Posterior cingulate gyrus (tissue), 11 donors: ENCODE results near the gene ELOVL3.
A peak's percentile ranks its signal among the peaks of the same experiment; 100 is the strongest.
"Not testable (repeated sequence)": the region's sequence is repeated elsewhere in the genome, so short reads cannot be mapped to it uniquely, and the experiment has no call there.

ENCODE experiments used
- DNase-seq, 10 donors: peaks; one replicate each; pipeline versions ENCODE4 v3.0.0 to v3.0.0-alpha.2; 2020 to 2021; ENCODE audit warnings: mixed read lengths in 3 of 10
- intact Hi-C: fragments of 100-400 bp; cut with DNase I; formaldehyde crosslinking; loops from one replicate; pipeline ENCODE4 v1.15.1; 2023

ELOVL3 gene, protein sequence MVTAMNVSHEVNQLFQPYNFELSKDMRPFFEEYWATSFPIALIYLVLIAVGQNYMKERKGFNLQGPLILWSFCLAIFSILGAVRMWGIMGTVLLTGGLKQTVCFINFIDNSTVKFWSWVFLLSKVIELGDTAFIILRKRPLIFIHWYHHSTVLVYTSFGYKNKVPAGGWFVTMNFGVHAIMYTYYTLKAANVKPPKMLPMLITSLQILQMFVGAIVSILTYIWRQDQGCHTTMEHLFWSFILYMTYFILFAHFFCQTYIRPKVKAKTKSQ

DNA sequence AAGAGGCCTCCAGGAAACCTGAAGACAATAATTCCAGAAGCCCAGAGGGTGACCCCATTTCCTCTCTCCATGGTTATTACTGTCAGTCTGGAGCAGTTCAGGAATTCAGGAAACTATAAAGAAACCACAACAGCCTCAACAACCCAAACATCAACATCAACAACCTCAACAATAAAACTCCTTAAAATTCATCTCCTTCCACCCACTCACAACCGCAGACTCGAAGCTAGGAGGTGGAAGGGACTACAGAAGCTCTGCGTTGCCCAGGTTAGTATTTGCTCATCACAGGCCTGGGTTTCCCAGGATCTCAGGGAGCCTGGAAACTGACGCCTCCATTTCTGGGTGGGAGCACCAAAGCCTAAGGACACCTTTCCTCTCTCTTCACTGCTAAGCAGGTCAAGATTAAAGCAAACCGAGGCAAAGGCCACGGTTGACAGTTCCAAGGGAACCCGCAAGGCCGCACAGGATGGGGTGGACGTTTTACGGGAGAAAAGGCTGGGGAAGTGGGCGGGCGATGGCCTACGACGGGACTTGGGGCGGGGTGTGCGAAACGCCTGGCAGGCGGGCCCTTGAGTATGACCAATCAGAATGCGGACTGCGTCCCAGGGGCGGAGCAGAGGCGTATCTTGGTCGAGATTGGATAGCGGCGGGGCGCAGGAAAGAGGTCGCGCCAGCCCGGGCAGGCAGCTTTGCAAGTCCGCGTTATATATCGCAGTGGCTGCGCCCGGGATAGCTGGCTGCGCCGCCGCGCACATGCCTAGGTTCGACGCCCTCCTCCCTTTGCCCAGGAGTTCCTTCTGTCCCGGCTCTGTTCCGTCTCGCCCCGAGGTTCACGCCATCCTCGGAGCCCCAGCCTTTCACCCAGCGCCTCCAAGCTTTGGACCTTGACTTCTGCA is at the start of gene ELOVL3:
Gene ELOVL3 (plus strand): TSS at position 654 of the 896 bp plus-strand sequence. CDS start 250 bp downstream, outside the sequence.
- intact Hi-C loops = loop anchor here (5.0 kb wide), 1 partner anchor 171 kb away; the partner anchor contains the start of gene NFKB2
- peak; percentile 83 to 99 (median 90) for DNase-seq

GRCh38 chr10:102184606-102185005 is 41.5 kb upstream of the ELOVL3 start:
- DNase-seq = no peak
- intact Hi-C loops = no loop called here

- intact Hi-C loops = no loop called here
- DNase-seq = no peak
These were observed 40.8 kb upstream of the ELOVL3 start for GRCh38 chr10:102185272-102185671.

DNA sequence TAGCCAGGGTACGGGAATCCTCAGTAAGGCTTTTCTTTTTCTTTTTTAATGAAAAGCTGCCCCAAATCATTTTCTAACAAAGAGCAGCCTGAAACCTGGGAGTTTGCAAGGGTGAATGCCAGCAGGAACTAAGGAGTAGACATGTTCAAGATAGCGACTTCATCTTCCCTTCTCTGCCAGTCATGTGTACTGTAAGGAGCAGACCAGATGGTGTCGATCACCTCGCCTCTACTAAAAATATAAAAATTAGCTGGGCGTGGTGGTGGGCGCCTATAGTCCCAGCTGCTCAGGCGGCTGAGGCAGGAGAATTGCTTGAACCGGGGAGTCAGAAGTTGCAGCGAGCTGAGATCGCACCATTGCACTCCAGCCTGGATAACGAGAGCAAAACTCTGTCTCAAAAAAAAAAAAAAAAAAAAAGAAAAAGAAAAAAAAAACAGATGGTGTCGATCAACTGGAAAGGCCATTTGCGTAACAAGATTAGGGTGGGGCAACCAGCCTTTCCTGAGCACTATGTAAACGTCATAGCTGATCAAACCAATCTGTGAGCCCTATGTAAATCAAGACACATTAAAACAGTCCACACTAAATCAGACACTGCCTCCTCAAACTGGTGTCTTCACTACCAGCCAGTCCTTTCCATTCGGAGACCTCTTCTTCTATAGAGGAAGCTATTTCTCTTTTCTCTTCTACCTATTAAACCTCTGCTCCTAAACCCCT is 40.1 kb upstream of the ELOVL3 start:
- intact Hi-C loops = no loop called here
- DNase-seq = no peak

GRCh38 chr10:102188298-102188940 is 37.7 kb upstream of the ELOVL3 start:
- intact Hi-C loops = no loop called here

DNA sequence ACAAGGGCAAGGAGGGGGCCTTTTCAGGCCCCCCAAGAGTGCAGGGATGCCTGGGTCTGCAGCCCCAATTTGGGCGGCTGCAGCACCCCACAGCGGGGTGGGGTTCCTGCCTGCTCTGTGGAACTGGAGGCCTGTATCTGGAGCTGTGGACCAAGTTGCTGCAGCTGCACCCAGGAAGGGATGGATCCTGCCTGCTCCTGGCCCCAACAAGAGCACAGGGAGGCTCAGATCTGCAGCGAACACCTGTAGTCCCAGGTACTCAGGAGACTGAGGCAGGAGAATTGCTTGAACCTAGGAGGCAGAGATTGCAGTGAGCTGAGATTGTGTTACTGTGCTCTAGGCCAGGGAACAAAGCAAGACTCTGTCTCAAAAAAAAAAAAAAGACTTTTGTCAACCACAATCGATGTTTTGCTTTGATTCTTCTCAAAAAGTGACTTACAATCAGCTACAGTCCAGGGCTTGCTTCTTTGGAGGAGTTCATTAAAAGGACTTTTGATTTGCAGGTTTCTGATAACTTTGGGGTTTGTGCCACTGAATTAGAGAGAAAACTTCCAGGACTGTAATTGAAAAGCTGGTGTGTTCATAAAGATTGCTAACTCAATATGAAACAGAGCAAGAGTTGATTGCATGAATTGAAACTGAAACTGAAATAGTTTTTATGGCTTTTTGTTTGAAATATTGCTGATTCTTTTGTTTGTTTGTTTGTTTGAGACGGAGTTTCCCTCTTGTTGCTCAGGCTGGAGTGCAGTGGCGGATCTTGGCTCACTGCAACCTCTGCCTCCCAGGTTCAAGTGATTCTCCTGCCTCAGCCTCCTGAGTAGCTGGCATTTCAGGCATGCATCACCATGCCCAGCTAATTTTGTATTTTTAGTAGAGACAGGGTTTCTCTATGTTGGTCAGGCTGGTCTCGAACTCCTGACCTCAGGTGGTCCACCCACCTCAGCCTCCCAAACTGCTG is 36.9 kb upstream of the ELOVL3 start:
- DNase-seq, intact Hi-C loops: not testable (repeated sequence)

More at GRCh38 chr10:102188298-102188940, 37.7 kb upstream of the ELOVL3 start:
- DNase-seq = no peak

DNA sequence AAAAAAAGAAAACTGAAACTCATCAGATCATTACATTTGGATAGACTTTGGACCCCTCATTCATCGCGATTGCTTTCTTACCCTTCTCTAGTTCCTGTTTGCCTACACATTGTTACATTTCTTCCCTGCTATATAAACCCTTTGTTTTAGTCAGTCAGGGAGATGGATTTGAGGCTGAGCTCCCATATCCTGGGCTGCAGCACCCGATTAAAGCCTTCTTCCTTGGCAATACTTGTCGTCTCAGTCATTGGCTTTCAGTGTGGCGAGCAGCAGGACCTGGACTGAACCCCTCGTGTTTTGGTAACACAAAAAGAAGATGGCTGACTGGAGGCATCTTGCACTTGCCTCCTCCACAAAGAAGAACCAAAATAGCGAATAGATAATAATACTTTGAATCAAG is 34.1 kb upstream of the ELOVL3 start:
- intact Hi-C loops = no loop called here
- no peak for DNase-seq

DNA sequence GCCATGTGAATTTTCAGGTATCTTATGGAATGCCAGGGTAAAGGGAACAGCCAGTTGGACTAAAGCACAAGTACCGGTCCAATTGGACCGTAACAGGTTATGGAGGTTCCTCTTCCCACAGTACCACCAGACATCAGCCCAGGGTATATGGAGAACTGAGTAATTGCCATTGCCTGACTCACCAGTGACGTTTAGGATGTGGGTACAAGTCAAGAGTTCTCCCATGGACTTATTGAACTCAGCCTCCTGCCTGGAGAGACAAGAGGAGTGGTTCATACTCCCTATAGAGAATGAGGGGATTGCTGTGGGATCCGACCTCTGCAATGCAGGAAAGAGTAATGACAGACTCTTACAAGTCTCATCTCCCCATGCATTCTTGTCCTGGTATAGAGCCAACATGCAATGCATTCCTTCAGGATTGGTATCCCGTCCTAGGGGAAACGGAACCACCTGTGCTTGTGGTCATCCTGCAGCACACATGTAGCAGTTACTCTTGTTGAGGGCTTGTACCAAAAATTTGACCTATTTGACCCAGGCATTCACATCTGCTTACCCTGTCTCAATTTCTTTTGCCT is 30.7 kb upstream of the ELOVL3 start:
- intact Hi-C loops = no loop called here
- no peak for DNase-seq

DNA sequence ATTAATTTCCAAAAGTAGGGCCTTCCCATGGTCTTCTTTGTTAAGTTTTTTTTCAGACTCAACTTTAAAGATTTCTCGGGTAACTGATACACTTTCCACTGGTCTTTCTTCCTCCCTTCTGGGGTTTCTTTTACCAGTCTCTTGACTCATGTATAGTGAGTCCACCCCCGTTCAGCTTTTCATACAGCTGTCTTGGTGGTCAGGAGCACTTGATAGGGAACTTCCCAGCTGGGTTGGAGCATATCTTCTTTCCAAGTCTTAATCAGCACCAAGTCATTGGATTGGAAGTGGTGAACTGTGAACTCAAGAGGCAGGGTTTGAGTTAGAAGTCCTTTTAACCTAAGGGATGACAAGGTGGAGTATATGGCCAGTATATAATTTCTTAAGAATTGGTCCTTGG is 29.2 kb upstream of the ELOVL3 start:
- intact Hi-C loops = no loop called here

DNA sequence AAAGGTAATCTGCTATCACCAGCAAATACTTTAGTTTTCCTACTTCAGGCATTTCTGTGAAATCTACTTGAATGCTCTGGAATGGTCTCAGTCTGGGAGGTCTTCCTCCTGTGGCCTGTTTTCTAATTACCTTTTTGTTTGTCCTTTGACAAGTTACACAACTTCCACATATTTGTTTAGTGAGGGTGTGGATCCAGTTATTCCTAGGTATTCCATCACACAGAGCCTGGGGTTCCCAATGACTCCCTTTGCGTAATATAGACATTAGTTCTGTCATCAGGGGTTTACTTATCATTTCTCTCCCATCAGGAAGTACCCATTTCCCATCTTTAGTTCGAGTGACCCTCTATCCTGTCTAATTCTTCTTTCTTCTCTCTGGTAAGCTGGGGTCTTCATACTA is 28.1 kb upstream of the ELOVL3 start:
- DNase-seq = no peak
- intact Hi-C loops = no loop called here

More for the DNA sequence above, 29.2 kb upstream of the ELOVL3 start:
- DNase-seq = no peak

GRCh38 chr10:102200751-102201640 is 25.1 kb upstream of the ELOVL3 start:
- DNase-seq = no peak
- intact Hi-C loops = no loop called here

GRCh38 chr10:102202386-102202785 is 23.7 kb upstream of the ELOVL3 start:
- intact Hi-C loops = no loop called here
- DNase-seq = no peak

- intact Hi-C loops = no loop called here
- no peak for DNase-seq
These were observed 17.6 kb upstream of the ELOVL3 start for GRCh38 chr10:102208311-102209035.

GRCh38 chr10:102211615-102212299 is 14.3 kb upstream of the ELOVL3 start:
- intact Hi-C loops = no loop called here
- DNase-seq = no peak

DNA sequence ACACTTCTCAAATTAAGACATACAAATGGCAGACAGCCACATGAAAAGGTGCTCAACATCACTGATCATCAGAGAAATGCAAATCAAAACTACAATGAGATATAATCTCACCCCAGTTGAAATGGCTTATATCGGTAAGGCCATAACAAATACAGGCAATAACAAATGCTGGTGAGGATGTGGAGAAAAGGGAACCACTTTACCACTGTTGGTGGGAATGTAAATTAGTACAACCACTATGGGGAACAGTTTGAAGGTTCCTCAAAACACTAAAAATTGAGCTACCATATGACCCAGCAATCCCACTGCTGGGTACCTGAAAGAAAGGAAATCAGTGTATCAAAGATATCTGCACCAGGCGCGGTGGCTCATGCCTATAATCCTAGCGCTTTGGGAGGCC is 12.5 kb upstream of the ELOVL3 start:
- DNase-seq, intact Hi-C loops: not testable (repeated sequence)

GRCh38 chr10:102219370-102219769 is 6.7 kb upstream of the ELOVL3 start:
- DNase-seq = no peak
- intact Hi-C loops = no loop called here

DNA sequence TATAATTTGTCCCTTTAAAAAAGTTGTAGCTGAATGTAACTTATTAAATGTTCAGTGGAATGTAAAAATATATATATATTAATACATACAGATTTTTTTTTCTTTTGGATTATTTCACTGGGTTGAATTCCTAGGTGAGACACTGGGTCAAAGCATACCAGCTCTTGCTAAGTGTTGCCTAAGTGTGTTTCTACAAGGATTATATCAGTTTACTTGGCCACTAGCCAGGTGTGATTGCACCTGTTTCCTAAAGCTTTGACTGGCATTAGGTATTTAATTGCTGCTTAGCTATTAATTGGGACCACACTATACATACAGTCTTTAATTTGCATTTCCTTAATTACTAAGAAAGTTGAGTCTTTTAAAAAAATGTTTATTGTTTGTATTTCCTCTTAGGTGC is 5.5 kb upstream of the ELOVL3 start:
- intact Hi-C loops = no loop called here
- DNase-seq = no peak
